Smooth muscle cell (in vitro differentiated cells): ENCODE data around the gene CDH23. TPM values are rescaled to one million over a fixed set of nuclear protein-coding genes. Genes with fewer than 3 reads are reported as not detected.

Experiments used
- DNase-seq: peaks from one replicate; lab custom pipeline; 2025; ENCODE audit not compliant: unreplicated experiment; lab: John Stamatoyannopoulos, UW
- H2AFZ ChIP-seq: fragments of 200-600 bp; sonication (generic); 2 replicates; pipeline ENCODE4 v1.6.0; 2016; ENCODE audit warnings: antibody characterized with exemption, low read depth, mild to moderate bottlenecking
- H3F3A ChIP-seq: fragments of 200-600 bp; sonication (generic); 2 replicates; pipeline ENCODE4 v1.6.0; 2017; ENCODE audit warnings: antibody characterized with exemption, low read depth
- H3K27ac ChIP-seq: fragments of 200-600 bp; sonication (generic); 2 replicates; pipeline ENCODE4 v1.5.1; 2016; ENCODE audit warnings: low read depth, mild to moderate bottlenecking
- H3K27me3 ChIP-seq: fragments of 200-600 bp; sonication (generic); 2 replicates; pipeline ENCODE4 v1.6.1; 2016; ENCODE audit warnings: low read depth, mild to moderate bottlenecking
- H3K36me3 ChIP-seq: fragments of 200-600 bp; sonication (generic); 2 replicates; pipeline ENCODE4 v1.5.1; 2016; ENCODE audit warnings: low read depth
- H3K4me1 ChIP-seq: fragments of 200-600 bp; sonication (generic); 2 replicates; pipeline ENCODE4 v1.5.1; 2016; ENCODE audit warnings: low read depth
- H3K4me2 ChIP-seq: fragments of 200-600 bp; sonication (generic); 2 replicates; pipeline ENCODE4 v1.6.0; 2016; ENCODE audit warnings: mild to moderate bottlenecking
- H3K4me3 ChIP-seq: fragments of 200-600 bp; sonication (generic); 2 replicates; pipeline ENCODE4 v1.5.1; 2016; ENCODE audit warnings: mild to moderate bottlenecking
- H3K79me2 ChIP-seq: fragments of 200-600 bp; sonication (generic); 2 replicates; pipeline ENCODE4 v1.6.0; 2016; ENCODE audit warnings: low read depth, mild to moderate bottlenecking
- H3K9ac ChIP-seq: fragments of 200-600 bp; sonication (generic); 2 replicates; pipeline ENCODE4 v1.6.0; 2016; ENCODE audit warnings: low read depth
- H3K9me3 ChIP-seq: fragments of 200-600 bp; sonication (generic); replicated peaks from 2 replicates; pipeline ENCODE4 v1.5.1; 2016; ENCODE audit warnings: low read depth
- H4K20me1 ChIP-seq: fragments of 200-600 bp; sonication (generic); 2 replicates; pipeline ENCODE4 v1.6.0; 2016; ENCODE audit warnings: low read depth
- WGBS: methylation state at CpG from one replicate; pipeline ENCODE4 v1.1.7; 2016; ENCODE audit warnings: low lambda C conversion rate; 5-methylcytosine and 5-hydroxymethylcytosine counted together
- polyA plus RNA-seq: library from polyadenylated mRNA; unstranded; fragments of >200 nt; fragmentation: Nextera tagmentation; extraction: Ambion mirVana; gene quantifications from 2 replicates; pipeline ENCODE4 v1.2.1, GENCODE V29; 2016
- total RNA-seq: library from RNA; depleted of rRNA; stranded (reverse); fragments of >200 nt; gene quantifications from 2 replicates; pipeline ENCODE4 v1.2.3, GENCODE V29; 2014
- TF ChIP-seq, protein P1 (sequence below): fragments of 200-600 bp; sonication (generic); IDR thresholded peaks from 2 replicates; pipeline ENCODE4 v1.5.1; 2017; ENCODE audit warnings: borderline replicate concordance, mild to moderate bottlenecking, antibody characterized with exemption; ENCODE audit not compliant: insufficient read depth, poor library complexity, severe bottlenecking

Gene CDH23
- total and polyA plus RNA-seq, 2 experiments from 2014 or later, result 0.99 to 2.5 TPM

DNA sequence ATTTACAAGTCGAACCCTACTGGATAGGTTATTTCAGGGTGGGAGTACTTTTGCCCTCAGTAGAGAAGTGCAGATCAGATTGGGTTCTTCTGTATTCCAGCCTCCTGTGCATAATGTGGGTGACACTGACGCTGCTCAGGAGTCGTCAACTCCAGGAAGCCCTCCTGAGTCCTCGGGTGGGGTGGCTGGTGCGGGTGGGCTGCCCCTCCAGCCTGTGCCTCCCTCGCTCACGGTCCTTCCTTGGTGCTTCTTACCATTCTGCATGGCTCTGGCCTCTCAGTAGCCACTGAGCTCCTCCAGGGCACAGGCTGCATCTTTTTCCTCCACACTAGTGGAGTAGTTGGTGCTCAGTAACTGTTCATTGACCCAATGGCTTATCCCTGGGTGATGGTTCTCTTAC is 4.3 kb downstream of the CDH23 start:
- Histone ChIP-seq H3F3A (no peaks in the 10 kb centered on the region), H3K4me1 (peaks cover 10% of the 10 kb centered on the region), H3K36me3 (no peaks in the 10 kb centered on the region), H3K9ac (no peak overlapping the region), H3K79me2 (no peaks in the 10 kb centered on the region), H3K4me2 (no peak overlapping the region), H4K20me1 (no peaks in the 10 kb centered on the region), H2AFZ (no peak overlapping the region), H3K27me3 (peaks cover 73% of the 10 kb centered on the region), H3K27ac (no peak overlapping the region), H3K9me3 (no peaks in the 10 kb centered on the region), H3K4me3 (no peak overlapping the region)
- 89% methylated on average over 7 of the region's 7 CpGs for WGBS
- no peak for DNase-seq
- TF ChIP-seq, protein P1, sequence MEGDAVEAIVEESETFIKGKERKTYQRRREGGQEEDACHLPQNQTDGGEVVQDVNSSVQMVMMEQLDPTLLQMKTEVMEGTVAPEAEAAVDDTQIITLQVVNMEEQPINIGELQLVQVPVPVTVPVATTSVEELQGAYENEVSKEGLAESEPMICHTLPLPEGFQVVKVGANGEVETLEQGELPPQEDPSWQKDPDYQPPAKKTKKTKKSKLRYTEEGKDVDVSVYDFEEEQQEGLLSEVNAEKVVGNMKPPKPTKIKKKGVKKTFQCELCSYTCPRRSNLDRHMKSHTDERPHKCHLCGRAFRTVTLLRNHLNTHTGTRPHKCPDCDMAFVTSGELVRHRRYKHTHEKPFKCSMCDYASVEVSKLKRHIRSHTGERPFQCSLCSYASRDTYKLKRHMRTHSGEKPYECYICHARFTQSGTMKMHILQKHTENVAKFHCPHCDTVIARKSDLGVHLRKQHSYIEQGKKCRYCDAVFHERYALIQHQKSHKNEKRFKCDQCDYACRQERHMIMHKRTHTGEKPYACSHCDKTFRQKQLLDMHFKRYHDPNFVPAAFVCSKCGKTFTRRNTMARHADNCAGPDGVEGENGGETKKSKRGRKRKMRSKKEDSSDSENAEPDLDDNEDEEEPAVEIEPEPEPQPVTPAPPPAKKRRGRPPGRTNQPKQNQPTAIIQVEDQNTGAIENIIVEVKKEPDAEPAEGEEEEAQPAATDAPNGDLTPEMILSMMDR, result no peak

- Histone ChIP-seq H3K79me2 (no peaks in the 10 kb centered on the region), H2AFZ (no peak overlapping the region), H3K4me3 (no peak overlapping the region), H3K4me2 (no peak overlapping the region), H3K9me3 (no peaks in the 10 kb centered on the region), H4K20me1 (no peaks in the 10 kb centered on the region), H3K27me3 (peaks cover 65% of the 10 kb centered on the region), H3K4me1 (peaks cover 10% of the 10 kb centered on the region), H3F3A (no peaks in the 10 kb centered on the region), H3K36me3 (no peaks in the 10 kb centered on the region), H3K27ac (no peak overlapping the region), H3K9ac (no peak overlapping the region)
- no peak for DNase-seq
- WGBS, result 96% methylated on average over 7 of the region's 7 CpGs
- TF ChIP-seq, protein P1, result no peak
Observed at GRCh38 chr10:71402005-71402404, 5.3 kb downstream of the CDH23 start.

DNA sequence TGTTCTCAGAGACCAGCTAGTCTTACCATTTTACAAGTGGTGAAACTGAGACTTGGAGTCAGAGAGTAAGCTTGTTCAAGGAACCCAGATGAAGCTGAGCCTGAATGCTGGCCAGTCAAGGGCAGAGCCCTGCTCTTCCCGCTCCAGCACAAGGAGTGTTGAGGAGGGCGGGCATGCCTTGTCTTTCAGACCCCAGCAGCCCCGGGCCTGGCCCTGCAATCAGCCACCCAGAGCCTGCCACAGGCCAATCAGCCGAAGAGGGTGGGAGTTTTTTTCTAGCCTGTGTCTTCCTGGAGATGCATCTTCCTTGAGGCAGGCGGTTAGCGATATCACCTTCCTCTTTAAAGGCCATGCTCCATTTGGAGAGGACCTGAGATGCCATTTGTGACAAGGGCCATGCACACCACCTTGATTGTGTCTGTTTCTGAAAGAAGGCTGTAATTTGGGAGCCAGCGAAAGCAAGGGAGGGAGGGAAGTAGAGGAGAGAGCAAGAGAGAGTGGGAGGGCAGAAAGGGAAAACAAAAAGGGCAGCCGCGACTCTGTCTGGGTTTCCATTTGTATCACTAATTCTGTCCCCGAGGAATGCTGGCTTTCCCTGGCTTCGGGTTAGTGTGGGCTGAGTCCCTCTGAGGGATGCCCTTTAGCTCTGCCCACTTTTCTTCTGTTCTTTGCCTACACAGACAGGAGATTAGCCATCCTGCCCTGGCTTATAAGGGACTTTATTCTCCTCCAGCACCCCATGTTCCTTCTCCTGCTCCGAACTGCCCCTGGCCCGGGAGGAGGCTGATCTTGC is 8.0 kb downstream of the CDH23 start:
- DNase-seq, result no peak
- H4K20me1 ChIP-seq, result no peaks in the 10 kb centered on the region
- no peaks in the 10 kb centered on the region for H3K9me3 ChIP-seq
- H3K27ac ChIP-seq, result no peak overlapping the region
- 73% methylated on average over 13 of the region's 13 CpGs for WGBS
- no peak overlapping the region for H3K9ac ChIP-seq
- no peak overlapping the region for H2AFZ ChIP-seq
- no peaks in the 10 kb centered on the region for H3K79me2 ChIP-seq
- H3K27me3 ChIP-seq, result peaks cover 47% of the 10 kb centered on the region
- no peak overlapping the region for H3K4me2 ChIP-seq
- TF ChIP-seq, protein P1, result no peak
- H3K4me1 ChIP-seq, result no peaks in the 10 kb centered on the region
- no peak overlapping the region for H3K4me3 ChIP-seq
- no peaks in the 10 kb centered on the region for H3F3A ChIP-seq
- H3K36me3 ChIP-seq, result no peaks in the 10 kb centered on the region

DNA sequence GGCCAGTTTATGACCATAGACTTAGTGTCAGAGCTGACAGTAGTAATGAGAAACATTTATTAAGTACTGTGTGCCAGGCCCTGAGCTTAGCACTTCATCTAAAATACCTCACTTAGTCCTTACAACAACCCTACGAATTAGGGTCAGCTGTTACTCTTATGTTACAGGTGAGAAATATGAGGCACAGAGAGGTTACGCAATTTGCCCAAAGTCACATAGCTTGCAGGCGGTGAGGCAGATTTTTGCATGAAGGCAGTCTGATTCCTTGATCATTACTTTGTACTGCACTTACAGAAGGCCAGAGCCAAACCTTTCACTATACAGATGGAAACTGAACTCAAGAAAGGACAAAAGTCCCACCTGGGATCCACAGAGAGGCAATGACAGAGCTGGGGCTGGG is 10.2 kb downstream of the CDH23 start:
- DNase-seq, result no peak
- TF ChIP-seq, protein P1, result no peak
- H3K27me3 ChIP-seq, result peaks cover 25% of the 10 kb centered on the region

More for the DNA sequence above, 10.2 kb downstream of the CDH23 start:
- Histone ChIP-seq H3K9ac (no peak overlapping the region), H4K20me1 (no peaks in the 10 kb centered on the region), H3K4me2 (no peak overlapping the region), H3K4me1 (no peaks in the 10 kb centered on the region), H3K27ac (no peak overlapping the region), H3K4me3 (no peak overlapping the region), H3K36me3 (no peaks in the 10 kb centered on the region), H2AFZ (no peak overlapping the region), H3K9me3 (no peaks in the 10 kb centered on the region), H3F3A (no peaks in the 10 kb centered on the region), H3K79me2 (no peaks in the 10 kb centered on the region)
- WGBS, result 83% methylated on average over 3 of the region's 3 CpGs
